DND-41 (cell line): Measurements from ENCODE around the gene POLR3A.

Experiments
- ATAC-seq: fragments of 200-7000 bp; cut with Tn5 transposase; 3 replicates; pipeline ENCODE4 v1.9.1; 2021; ENCODE audit warnings: low read depth; ENCODE audit not compliant: insufficient read depth
- DNase-seq: peaks from one replicate; pipeline ENCODE4 v3.0.0-alpha.2; 2020
- H2AFZ ChIP-seq: 2 replicates; pipeline ENCODE4 v1.6.0; 2012; ENCODE audit warnings: low read depth, low read length
- H3K27ac ChIP-seq: 2 replicates; pipeline ENCODE4 v1.5.1; 2012; ENCODE audit warnings: low read length, inconsistent platforms
- H3K27me3 ChIP-seq: fragments of 200-600 bp; sonication (generic); 2 replicates; pipeline ENCODE4 v1.6.0; 2012; ENCODE audit warnings: low read length, mild to moderate bottlenecking, inconsistent platforms; ENCODE audit not compliant: insufficient read depth, poor library complexity
- H3K36me3 ChIP-seq: 2 replicates; pipeline ENCODE4 v1.5.1; 2012; ENCODE audit warnings: low read length, inconsistent platforms; ENCODE audit not compliant: insufficient read depth
- H3K4me1 ChIP-seq: 2 replicates; pipeline ENCODE4 v1.5.1; 2012; ENCODE audit warnings: mild to moderate bottlenecking, low read length; ENCODE audit not compliant: insufficient read depth
- H3K4me2 ChIP-seq: 2 replicates; pipeline ENCODE4 v1.6.0; 2012; ENCODE audit warnings: mild to moderate bottlenecking, moderate library complexity, low read length, inconsistent platforms; ENCODE audit not compliant: insufficient read depth
- H3K4me3 ChIP-seq, 2 experiments: fragments of 200-600 bp in 1 of 2; shearing (Covaris generic) in 1 of 2; 2 replicates each; pipeline ENCODE4 v1.5.1; 2012 to 2016; ENCODE audit warnings: inconsistent platforms in 2 of 2, low read length in 2 of 2, mild to moderate bottlenecking in 2 of 2, low read depth in 1 of 2, moderate library complexity in 1 of 2
- H3K79me2 ChIP-seq: 2 replicates; pipeline ENCODE4 v1.6.0; 2012; ENCODE audit warnings: low read length, inconsistent platforms; ENCODE audit not compliant: insufficient read depth
- H3K9ac ChIP-seq: 2 replicates; pipeline ENCODE4 v1.6.0; 2012; ENCODE audit warnings: low read depth, mild to moderate bottlenecking, inconsistent platforms, low read length, moderate library complexity
- H3K9me3 ChIP-seq: 2 replicates; pipeline ENCODE4 v1.5.1; 2012; ENCODE audit warnings: low read length, moderate library complexity, mild to moderate bottlenecking, inconsistent platforms; ENCODE audit not compliant: insufficient read depth, severe bottlenecking
- H4K20me1 ChIP-seq: 2 replicates; pipeline ENCODE4 v1.6.0; 2012; ENCODE audit warnings: low read length; ENCODE audit not compliant: insufficient read depth
- CTCF ChIP-seq: IDR thresholded peaks from 2 replicates; pipeline ENCODE4 v1.5.1; 2012; ENCODE audit warnings: borderline replicate concordance, low read length, moderate library complexity, mild to moderate bottlenecking; ENCODE audit not compliant: poor library complexity, severe bottlenecking; ENCODE audit errors: extremely low read depth
- EZH2 ChIP-seq: IDR thresholded peaks from 3 replicates; pipeline ENCODE4 v1.6.1; 2012; ENCODE audit warnings: borderline replicate concordance, low read depth, mild to moderate bottlenecking, moderate library complexity, low read length, inconsistent platforms; ENCODE audit not compliant: severe bottlenecking

The POLR3A gene

DNA sequence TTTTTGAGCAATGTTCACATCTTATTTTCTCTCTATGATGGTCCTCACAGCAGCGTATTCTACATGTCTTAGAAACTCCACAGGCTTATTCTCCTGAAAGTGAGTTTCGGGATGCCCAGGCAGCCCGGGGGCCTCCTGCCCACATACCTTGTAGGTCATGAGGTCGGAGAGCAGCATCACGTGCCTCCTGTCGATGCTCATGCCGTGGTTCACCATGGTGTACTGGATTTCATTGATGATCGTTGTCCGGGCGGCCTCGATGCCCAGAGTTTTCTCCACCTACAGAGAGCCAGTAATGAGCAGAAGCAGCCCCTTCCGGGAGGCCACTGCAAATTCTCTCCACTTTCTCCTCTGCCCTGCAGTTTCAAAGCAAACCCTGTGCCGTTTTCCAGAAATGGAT is 48.0 kb downstream of the POLR3A start:
- TF ChIP-seq EZH2 (no peak), CTCF (no peak)
- ATAC-seq (no peak), DNase-seq (no peak)
- H3K27ac ChIP-seq, result no peak overlapping the region
- no peak overlapping the region for H2AFZ ChIP-seq
- no peaks in the 10 kb centered on the region for H3K79me2 ChIP-seq
- H3K27me3 ChIP-seq, result no peaks in the 10 kb centered on the region
- H3K4me1 ChIP-seq, result no peaks in the 10 kb centered on the region
- H4K20me1 ChIP-seq, result no peaks in the 10 kb centered on the region
- H3K4me3 ChIP-seq, result no peak overlapping the region
- no peak overlapping the region for H3K9ac ChIP-seq
- no peak overlapping the region for H3K4me2 ChIP-seq
- peaks cover 93% of the 10 kb centered on the region for H3K36me3 ChIP-seq
- H3K9me3 ChIP-seq, result no peaks in the 10 kb centered on the region

DNA sequence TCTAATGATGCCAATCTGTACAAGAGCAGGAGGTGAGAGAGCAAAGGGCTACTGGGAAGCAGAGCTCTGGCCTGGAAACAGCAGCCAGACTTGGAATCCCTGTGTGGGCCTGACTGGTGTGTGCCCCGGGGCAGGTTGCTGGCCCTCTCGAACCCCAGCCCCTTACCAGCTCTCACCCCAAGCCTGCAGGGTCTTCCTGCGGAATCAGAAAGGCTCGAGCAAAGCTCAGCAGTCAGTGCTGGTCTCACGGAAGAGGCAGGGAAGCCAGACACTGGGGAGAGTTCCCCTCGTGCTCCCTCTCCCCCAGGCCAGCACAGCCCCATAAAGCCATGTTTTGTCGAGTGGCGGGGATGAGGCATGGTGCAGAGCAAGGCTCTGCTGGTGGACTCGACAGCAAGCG is 50.1 kb downstream of the POLR3A start:
- Histone ChIP-seq H3K27me3 (no peaks in the 10 kb centered on the region), H4K20me1 (no peaks in the 10 kb centered on the region), H3K27ac (no peak overlapping the region), H3K9me3 (no peaks in the 10 kb centered on the region), H3K4me3 (no peak overlapping the region), H3K4me2 (no peak overlapping the region), H3K9ac (no peak overlapping the region), H3K36me3 (peaks cover 81% of the 10 kb centered on the region), H3K79me2 (no peaks in the 10 kb centered on the region), H2AFZ (no peak overlapping the region), H3K4me1 (no peaks in the 10 kb centered on the region)
- TF ChIP-seq CTCF (no peak), EZH2 (no peak)
- DNase-seq (no peak), ATAC-seq (no peak)

- peaks cover 72% of the 10 kb centered on the region for H3K36me3 ChIP-seq
These were observed 51.0 kb downstream of the POLR3A start for GRCh38 chr10:77978360-77978759.

More at GRCh38 chr10:77978360-77978759, 51.0 kb downstream of the POLR3A start:
- no peak overlapping the region for H3K9ac ChIP-seq
- H4K20me1 ChIP-seq, result no peaks in the 10 kb centered on the region
- no peaks in the 10 kb centered on the region for H3K4me1 ChIP-seq
- H3K27ac ChIP-seq, result no peak overlapping the region
- ATAC-seq (no peak), DNase-seq (no peak)
- H3K4me3 ChIP-seq, result no peak overlapping the region
- TF ChIP-seq EZH2 (no peak), CTCF (no peak)
- H3K27me3 ChIP-seq, result no peaks in the 10 kb centered on the region
- H3K4me2 ChIP-seq, result no peak overlapping the region
- no peaks in the 10 kb centered on the region for H3K79me2 ChIP-seq
- H2AFZ ChIP-seq, result no peak overlapping the region
- no peaks in the 10 kb centered on the region for H3K9me3 ChIP-seq
